Spinal cord (tissue), 10 donors: ENCODE measurements around the gene IMPDH2. TPM values are rescaled to one million over a fixed set of nuclear protein-coding genes. Genes with fewer than 3 reads are reported as not detected.
"Not testable (repeated sequence)": the region's sequence is repeated elsewhere in the genome, so short reads cannot be mapped to it uniquely, and the experiment has no call there.

Source experiments
- DNase-seq, 6 donors: peaks; one replicate each; pipeline versions ENCODE4 v3.0.0 to v3.0.0-alpha.2; 2013 to 2015; ENCODE audit warnings: low spot score in 6 of 6, low read depth in 4 of 6
- H3K27ac ChIP-seq: one replicate; pipeline ENCODE4 v1.5.1; 2013; ENCODE audit warnings: low read depth, low read length, control low read depth
- H3K27me3 ChIP-seq: one replicate; pipeline ENCODE4 v1.6.1; 2013; ENCODE audit warnings: low read length; ENCODE audit not compliant: control insufficient read depth, insufficient read depth
- H3K36me3 ChIP-seq: one replicate; pipeline ENCODE4 v1.6.1; 2013; ENCODE audit warnings: low read length; ENCODE audit not compliant: control insufficient read depth, insufficient read depth
- H3K4me1 ChIP-seq: one replicate; pipeline ENCODE4 v1.6.1; 2013; ENCODE audit warnings: low read length; ENCODE audit not compliant: control insufficient read depth, insufficient read depth
- H3K4me3 ChIP-seq: one replicate; pipeline ENCODE4 v1.5.1; 2013; ENCODE audit warnings: low read depth, low read length, control low read depth
- H3K9me3 ChIP-seq: one replicate; pipeline ENCODE4 v1.6.1; 2013; ENCODE audit warnings: low read length; ENCODE audit not compliant: control insufficient read depth, insufficient read depth
- WGBS: methylation state at CpG from one replicate; pipeline ENCODE4 v1.1.5; 2013; ENCODE audit warnings: missing lambda C conversion rate; ENCODE audit not compliant: insufficient coverage; 5-methylcytosine and 5-hydroxymethylcytosine counted together
- polyA plus RNA-seq, 2 donors: library from polyadenylated mRNA; unstranded; fragments of 120-200 nt; gene quantifications; one replicate each; pipeline ENCODE4 v1.2.1, GENCODE V29; 2013; ENCODE audit not compliant: insufficient read length in 2 of 2
- total RNA-seq, 2 donors: library from RNA; depleted of rRNA in 1 of 2; stranded (reverse); fragments of 120-200 nt in 1 of 2; fragments of >200 nt in 1 of 2; gene quantifications; one replicate each; pipeline versions ENCODE4 v1.2.3 to v1.2.4, GENCODE V29; 2013 to 2014
- donor health status: healthy.

Gene IMPDH2
- total and polyA plus RNA-seq, 4 donors: 139 to 215 (median 147) TPM

DNA sequence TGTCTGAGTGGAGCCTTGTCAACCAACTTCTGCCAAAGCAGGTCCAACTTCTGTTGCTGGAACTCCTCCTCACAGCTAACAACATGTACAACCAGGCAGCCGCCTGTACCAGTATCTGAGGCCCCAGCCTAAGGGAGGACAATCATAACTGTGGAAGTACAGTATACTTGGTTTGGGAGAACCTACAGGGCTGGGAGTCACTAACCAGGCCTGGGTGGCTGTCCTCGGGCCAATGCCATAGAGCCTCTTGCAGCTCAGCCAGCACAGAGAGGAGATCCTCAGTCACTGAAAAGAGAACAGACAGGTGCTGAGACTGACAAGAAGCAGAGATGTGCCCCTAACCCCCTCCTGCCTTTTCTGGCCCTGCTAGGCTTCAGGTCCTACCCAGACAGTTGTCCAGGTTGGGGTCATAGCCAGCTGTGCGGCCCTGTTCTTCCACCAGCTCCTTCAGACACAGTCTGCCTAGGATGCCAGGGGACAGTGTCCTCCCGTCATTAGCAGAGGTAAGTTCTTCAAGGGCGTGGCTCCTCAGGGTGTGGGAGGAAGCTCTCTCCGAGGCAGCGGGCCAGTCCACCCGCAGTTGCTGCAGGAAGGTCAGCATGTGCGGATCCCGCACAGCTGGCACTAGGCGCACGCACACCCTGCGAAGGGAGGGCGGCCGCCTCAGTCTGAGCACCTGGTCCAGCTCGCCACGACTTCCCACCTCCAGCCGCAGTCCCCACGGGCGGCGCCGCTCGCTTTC is 11.8 kb downstream of the IMPDH2 start:
- 8% methylated on average over 22 of the region's 23 CpGs for WGBS
- Histone ChIP-seq H3K4me1 (peaks cover 48% of the 10 kb centered on the region), H3K4me3 (peak overlapping the region; percentile 72), H3K27ac (no peak overlapping the region), H3K27me3 (no peaks in the 10 kb centered on the region), H3K9me3 (no peaks in the 10 kb centered on the region), H3K36me3 (peaks cover 47% of the 10 kb centered on the region)
- no peak for DNase-seq

DNA sequence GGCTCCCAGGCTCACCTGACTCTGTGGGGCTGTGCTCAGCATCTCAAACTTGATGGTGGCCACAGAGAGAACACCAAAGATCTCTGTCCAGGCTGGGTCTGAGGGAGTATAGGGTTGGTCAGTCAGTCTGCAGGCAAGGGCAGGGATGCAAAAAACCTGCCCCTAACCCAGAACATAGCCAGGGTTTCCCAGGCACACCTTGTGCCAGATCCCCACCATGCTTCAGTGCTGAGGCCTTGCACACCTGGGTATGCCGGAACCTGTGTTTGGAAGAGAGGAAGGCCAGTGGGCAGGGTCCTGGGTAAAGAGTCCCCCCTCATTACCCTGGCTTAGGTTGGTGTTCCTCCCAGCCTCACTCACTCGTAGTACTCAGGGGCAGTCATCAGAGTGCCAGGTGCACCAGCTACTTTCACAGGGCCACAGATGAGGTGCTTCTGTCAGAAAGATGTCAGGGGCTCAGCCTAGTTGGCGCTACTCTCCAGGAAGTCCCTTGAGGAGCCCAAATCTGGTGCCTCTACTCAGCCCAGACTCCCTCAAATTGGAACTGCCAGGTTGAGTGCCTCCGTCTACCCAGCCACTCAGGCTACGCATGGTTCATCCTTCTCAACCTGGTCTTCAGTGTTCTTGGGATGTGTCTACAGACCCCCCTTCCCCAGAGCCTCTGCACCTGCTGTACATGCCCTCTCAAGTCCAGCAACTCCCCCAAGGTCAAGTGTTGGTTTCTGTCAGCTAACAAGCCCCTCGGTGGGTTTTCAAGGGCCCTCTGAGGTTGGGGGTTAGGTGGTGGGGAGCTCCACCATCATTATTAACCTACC is 12.6 kb downstream of the IMPDH2 start:
- Histone ChIP-seq H3K4me3 (no peak overlapping the region), H3K9me3 (no peaks in the 10 kb centered on the region), H3K36me3 (peaks cover 55% of the 10 kb centered on the region), H3K27ac (no peak overlapping the region), H3K27me3 (no peaks in the 10 kb centered on the region), H3K4me1 (peaks cover 47% of the 10 kb centered on the region)
- DNase-seq: no peak
- WGBS: 89% methylated on average over 5 of the region's 6 CpGs

DNA sequence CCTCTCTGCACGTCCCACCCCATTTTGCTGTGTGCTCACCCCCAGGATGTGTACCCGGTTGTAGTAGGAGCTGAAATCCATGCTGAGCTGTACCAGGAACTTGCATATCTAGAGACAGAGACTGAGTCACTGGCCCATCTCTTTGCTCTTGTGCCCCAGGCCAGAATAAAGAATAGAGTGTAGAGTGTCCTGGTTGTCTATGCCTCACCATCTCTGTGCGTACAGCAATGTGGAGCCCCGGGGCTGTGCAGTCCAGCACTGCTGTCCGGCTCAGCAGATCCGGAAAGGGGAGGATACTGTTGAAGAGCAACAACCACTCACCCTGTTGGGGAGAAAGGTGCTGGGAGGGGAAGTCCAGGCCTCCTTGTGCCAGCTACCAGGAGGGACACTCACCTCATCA is 13.4 kb downstream of the IMPDH2 start:
- H3K9me3 ChIP-seq: no peaks in the 10 kb centered on the region
- WGBS: 79% methylated on average over 5 of the region's 6 CpGs
- no peak overlapping the region for H3K4me3 ChIP-seq
- no peak for DNase-seq
- H3K27ac ChIP-seq: no peak overlapping the region
- peaks cover 45% of the 10 kb centered on the region for H3K4me1 ChIP-seq
- H3K27me3 ChIP-seq: no peaks in the 10 kb centered on the region
- H3K36me3 ChIP-seq: peaks cover 62% of the 10 kb centered on the region

DNA sequence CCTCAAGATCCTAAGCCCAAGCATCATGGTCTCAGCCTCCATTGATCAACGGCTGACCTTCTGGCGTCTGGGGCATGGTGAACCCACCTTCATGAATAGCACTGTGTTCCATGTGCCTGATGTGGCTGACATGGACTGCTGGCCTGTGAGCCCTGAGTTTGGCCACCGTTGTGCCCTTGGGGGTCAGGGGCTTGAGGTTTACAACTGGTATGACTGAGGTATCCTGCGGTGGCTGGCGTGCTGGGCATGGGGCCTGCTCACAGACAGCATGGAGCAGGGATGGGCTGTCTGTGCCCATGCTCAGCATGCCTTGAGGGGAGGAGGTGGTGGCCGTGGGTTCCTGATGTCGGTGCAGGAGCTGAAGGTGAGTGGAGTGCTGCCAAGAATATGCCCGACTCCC is 14.1 kb downstream of the IMPDH2 start:
- H3K4me3 ChIP-seq: no peak overlapping the region
- no peaks in the 10 kb centered on the region for H3K27me3 ChIP-seq
- no peak for DNase-seq
- 90% methylated on average over 4 of the region's 8 CpGs for WGBS
- H3K4me1 ChIP-seq: peaks cover 38% of the 10 kb centered on the region
- H3K36me3 ChIP-seq: peaks cover 64% of the 10 kb centered on the region
- H3K9me3 ChIP-seq: no peaks in the 10 kb centered on the region
- no peak overlapping the region for H3K27ac ChIP-seq

DNA sequence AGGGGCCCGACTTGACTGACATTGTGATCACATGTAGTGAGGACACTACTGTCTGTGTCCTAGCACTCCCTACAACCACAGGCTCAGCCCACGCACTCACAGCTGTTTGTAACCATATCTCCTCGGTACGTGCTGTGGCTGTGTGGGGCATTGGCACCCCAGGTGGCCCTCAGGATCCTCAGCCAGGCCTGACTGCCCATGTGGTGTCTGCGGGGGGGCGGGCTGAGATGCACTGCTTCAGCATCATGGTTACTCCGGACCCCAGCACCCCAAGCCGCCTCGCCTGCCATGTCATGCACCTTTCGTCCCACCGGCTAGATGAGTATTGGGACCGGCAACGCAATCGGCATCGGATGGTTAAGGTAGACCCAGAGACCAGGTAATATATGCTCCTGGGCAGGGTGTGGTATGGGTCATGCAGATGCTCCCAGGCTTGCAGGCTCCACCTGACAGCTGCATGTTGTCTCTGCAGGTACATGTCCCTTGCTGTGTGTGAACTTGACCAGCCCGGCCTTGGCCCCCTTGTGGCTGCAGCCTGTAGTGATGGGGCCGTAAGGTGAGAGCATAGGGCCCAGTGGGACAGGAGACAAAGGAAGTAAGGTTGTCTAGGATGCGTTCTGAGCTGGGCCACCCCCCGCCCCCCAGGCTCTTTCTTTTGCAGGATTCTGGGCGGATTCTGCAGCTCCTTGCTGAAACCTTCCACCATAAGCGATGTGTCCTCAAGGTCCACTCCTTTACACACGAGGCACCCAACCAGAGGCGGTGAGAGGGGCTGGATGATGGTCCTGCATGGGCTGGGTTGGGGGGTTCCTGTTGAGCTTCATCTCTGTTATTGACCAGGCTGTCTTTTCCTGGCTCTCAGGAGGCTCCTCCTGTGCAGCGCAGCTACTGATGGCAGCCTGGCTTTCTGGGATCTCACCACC is 15.2 kb downstream of the IMPDH2 start:
- Histone ChIP-seq H3K4me1 (peaks cover 28% of the 10 kb centered on the region), H3K9me3 (no peaks in the 10 kb centered on the region), H3K27ac (no peak overlapping the region), H3K27me3 (no peaks in the 10 kb centered on the region), H3K36me3 (peaks cover 64% of the 10 kb centered on the region), H3K4me3 (no peak overlapping the region)
- DNase-seq: no peak
- WGBS: 89% methylated on average over 17 of the region's 24 CpGs

DNA sequence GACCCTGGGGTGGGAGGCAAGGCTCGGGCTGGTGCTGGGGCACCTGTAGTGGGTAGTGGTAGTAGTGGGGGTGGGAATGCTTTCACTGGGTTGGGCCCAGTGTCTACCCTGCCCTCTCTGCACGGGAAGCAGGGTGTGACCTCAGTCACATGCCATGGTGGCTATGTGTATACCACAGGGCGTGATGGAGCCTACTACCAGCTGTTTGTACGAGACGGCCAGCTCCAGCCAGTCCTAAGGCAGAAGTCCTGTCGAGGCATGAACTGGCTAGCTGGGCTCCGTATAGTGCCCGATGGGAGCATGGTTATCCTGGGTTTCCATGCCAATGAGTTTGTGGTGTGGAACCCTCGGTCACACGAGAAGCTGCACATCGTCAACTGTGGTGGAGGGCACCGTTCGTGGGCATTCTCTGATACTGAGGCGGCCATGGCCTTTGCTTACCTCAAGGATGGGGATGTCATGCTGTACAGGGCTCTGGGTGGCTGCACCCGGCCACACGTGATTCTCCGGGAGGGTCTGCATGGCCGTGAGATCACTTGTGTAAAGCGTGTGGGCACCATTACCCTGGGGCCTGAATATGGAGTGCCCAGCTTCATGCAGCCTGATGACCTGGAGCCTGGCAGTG is 16.0 kb downstream of the IMPDH2 start:
- peaks cover 30% of the 10 kb centered on the region for H3K4me1 ChIP-seq
- H3K27me3 ChIP-seq: no peaks in the 10 kb centered on the region
- H3K36me3 ChIP-seq: peaks cover 64% of the 10 kb centered on the region
- WGBS: 91% methylated on average over 19 of the region's 19 CpGs
- no peaks in the 10 kb centered on the region for H3K9me3 ChIP-seq
- DNase-seq: no peak
- H3K27ac ChIP-seq: no peak overlapping the region
- H3K4me3 ChIP-seq: no peak overlapping the region

DNA sequence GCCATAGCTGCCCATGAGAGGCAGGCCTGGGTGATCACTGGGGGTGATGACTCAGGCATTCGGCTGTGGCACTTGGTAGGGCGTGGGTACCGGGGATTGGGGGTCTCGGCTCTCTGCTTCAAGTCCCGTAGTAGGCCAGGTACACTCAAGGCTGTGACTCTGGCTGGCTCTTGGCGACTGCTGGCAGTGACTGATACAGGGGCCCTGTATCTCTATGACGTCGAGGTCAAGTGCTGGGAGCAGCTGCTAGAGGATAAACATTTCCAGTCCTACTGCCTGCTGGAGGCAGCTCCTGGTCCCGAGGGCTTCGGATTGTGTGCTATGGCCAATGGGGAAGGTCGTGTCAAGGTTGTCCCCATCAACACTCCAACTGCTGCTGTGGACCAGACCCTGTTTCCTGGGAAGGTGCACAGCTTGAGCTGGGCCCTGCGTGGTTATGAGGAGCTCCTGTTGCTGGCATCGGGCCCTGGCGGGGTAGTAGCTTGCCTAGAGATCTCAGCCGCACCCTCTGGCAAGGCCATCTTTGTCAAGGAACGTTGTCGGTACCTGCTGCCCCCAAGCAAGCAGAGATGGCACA is 16.7 kb downstream of the IMPDH2 start:
- Histone ChIP-seq H3K27ac (no peak overlapping the region), H3K4me1 (peaks cover 33% of the 10 kb centered on the region), H3K9me3 (no peaks in the 10 kb centered on the region), H3K36me3 (peaks cover 64% of the 10 kb centered on the region), H3K27me3 (no peaks in the 10 kb centered on the region), H3K4me3 (no peak overlapping the region)
- 92% methylated on average over 17 of the region's 17 CpGs for WGBS
- no peak for DNase-seq

DNA sequence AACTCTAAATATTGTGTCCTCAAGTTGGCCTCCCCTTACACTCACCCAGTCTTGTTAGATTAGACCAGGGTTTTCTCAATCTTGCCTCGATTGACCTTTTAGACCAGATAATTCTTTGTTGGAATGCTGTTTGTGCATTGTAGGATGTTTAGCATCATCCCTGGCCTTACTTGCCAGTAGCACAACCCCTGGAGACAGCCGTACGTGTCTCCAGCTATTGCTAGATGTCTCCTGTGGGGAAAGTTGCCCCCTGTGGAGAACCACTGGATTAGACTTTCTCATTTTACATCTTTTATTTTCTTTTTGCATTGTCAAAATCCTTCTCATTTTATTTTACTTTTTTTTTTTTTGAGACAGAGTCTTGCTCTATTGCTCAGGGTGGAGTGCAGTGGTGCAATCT is 19.8 kb downstream of the IMPDH2 start:
- DNase-seq: no peak
- Histone ChIP-seq H3K27me3 (no peaks in the 10 kb centered on the region), H3K36me3 (peaks cover 48% of the 10 kb centered on the region), H3K4me1 (peaks cover 37% of the 10 kb centered on the region), H3K4me3 (no peak overlapping the region), H3K27ac (no peak overlapping the region), H3K9me3 (no peaks in the 10 kb centered on the region)
- no CpG with 5 or more reads among the region's 3 CpGs for WGBS

DNA sequence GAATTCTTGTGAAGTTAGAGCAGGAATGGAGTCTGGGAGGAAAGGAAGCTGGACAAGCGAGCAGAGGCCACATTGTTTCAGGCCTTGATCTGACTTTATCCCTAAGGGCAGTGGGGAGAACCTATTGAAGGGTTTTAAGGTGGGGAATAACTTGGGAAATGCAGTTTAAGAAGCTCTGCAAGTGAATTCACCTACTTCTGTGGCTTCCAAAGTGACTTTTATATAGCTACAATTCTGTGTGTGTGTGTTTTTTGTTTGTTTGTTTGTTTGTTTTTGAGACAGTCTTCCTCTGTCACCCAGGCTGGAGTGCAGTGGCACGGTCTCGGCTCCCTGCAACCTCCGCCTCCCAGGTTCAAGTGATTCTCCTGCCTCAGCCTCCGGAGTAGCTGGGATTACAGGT is 20.6 kb downstream of the IMPDH2 start:
- WGBS: 73% methylated on average over 4 of the region's 5 CpGs
- Histone ChIP-seq H3K27ac (peak overlapping the region; percentile 99), H3K4me3 (peak overlapping the region; percentile 99)

More for the DNA sequence above, 20.6 kb downstream of the IMPDH2 start:
- H3K9me3 ChIP-seq, DNase-seq, H3K27me3 ChIP-seq: not testable (repeated sequence)
- Histone ChIP-seq H3K4me1 (peaks cover 34% of the 10 kb centered on the region), H3K36me3 (peaks cover 41% of the 10 kb centered on the region)
